ENCODE results near the gene RAB3D.
"Not testable (repeated sequence)": the region's sequence is repeated elsewhere in the genome, so short reads cannot be mapped to it uniquely, and the experiment has no call there.

RAB3D gene

DNA sequence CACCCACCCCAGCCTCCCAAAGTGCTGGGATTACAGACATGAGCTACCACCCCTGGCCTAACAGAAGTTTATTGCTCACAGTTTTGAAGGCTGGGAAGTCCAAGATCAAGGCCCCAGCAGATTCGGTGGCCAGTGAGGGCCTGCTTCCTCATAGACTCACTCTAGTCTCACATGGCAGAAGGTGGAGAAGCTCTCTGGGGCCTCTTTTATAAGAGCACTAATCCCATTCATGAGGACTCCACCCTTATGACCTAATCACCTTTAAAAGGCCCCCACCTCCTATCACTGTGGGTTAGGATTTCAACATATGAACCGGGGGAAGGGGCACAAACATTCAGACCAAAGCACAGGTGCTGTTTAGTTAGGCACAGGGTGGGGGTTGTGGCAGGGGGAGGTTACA is 28.1 kb upstream of the RAB3D start:
- DNase-seq = no peak

DNA sequence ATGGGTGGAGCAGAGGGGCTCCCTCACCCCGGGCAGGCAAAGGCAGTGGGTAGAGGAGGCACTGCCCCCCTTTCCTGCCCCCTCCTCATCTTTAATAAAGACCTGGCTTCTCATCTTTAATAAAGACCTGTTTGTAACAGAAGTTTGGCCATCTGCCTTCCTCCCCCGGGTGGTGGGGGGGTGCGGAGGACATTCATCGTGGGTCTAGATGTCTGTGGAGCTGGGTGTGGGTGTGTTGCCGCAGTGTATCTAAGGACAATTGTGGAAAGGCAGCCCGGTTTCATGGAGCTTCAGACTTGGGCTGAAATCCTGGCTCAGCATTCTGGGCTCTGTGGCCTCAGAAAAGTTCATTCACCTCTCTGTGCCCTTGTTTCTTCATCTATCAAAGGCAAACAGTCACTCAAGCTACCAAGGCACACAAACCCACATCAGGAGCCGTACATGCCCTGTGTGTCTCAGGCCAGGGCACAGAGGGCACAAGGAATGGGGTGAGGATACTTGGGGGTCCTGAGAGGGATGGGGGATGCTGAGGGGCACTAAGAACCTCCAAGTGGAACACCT is 26.2 kb upstream of the RAB3D start:
- DNase-seq = peak in 15 of 58 donors; percentile 7 to 59 (median 27)

DNA sequence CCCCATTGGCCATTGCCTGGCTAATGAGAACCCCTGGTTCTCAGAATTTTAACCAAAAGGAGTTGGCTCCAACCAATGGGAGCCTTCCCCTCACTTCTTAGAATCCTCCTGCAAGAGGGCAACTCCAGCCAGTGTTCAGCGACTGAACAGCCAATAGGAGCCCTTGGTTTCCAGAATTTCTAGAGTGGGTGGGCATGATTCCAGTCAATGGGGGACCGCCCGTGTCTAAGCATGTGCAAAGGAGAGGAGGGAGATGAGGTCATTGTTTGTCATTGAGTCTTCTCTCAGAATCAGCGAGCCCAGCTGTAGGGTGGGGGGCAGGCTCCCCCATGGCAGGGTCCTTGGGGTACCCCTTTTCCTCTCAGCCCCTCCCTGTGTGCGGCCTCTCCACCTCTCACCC is 25.5 kb upstream of the RAB3D start:
- DNase-seq = peak in 26 of 58 donors; percentile 3 to 67 (median 30)

DNA sequence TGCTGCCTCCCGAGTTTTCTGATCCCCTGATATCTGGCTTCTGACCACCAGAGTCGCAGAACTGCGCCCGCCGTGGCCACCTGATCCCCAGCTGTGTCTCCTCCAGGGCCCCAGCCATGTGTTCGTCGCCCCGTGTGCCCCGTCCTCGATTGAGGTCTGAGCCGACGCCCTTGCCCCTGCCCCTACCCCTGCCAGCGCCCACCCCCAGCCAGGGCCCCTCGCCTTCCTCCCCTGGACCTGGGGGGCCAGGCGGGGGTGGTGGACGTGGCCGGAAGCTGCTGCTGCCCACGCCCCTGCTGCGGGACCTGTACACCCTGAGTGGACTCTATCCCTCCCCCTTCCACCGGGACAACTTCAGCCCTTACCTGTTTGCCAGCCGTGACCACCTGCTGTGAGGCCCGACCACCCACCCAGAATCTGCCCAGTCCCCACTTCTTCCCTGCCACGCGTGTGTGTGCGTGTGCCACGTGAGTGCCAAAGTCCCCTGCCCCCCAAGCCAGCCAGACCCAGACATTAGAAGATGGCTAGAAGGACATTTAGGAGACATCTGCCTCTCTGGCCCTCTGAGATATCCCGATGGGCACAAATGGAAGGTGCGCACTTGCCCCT is 24.9 kb upstream of the RAB3D start:
- DNase-seq = no peak

DNA sequence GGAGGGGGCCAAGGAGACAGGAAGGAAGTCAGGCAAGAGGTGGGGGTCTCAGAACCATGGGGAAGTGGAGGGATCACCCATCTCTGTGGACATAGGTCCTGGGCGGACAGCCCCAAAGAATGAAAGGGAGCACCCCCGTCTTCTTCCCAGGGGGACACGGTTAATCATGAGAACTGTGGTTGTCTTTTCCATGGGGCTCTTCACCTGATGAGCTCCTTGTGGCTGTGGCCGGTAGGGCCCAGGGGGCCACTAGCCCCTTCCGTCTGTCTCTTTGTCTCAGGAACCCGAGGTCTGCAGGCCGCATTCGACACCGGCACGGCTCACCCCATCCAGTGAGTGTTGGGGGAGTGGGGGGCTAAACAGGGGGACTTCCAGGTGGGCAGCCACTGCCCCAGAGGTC is 24.4 kb upstream of the RAB3D start:
- no peak for DNase-seq

DNA sequence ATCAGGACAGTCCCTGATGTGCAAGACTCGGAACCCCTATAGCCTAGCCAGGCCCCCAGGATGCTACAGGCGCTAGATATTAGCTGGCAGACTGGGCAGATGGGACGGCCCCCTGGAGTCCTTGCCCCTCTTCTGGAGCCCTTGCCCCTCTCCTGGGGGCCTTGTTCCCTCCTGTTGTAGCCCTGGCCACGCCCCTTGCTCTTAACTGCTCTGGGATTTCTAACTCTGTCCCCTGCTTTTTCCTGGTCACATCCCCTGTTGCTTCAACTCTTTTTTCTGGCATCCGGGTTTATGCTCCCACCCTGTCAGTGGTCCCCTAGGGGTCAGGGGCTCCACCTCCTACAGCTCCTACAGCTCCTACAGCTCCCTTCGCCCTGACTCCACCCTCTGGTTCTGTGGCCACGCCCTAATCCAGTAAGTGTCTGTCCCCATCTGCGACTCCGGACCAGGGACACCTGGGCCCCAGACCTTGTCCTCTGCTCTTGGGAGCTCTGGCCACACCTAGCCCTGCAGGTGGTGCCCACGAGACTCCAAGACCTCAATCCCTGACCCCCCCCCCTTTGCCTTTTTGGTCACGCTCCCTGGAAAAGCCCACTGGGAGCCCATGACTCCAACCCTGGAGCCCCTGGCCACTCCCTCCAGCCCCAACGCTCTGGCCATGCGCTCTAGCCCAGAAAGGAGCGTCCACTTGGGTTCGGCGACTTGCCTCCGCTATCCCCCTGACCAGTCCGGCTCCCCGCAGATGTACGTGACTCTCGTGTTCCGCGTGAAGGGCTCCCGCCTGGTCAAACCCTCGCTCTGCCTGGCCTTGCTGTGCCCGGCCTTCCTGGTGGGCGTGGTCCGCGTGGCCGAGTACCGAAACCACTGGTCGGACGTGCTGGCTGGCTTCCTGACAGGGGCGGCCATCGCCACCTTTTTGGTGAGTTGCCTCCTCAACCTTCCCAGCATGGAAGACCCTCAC is 22.6 kb upstream of the RAB3D start:
- DNase-seq = no peak

DNA sequence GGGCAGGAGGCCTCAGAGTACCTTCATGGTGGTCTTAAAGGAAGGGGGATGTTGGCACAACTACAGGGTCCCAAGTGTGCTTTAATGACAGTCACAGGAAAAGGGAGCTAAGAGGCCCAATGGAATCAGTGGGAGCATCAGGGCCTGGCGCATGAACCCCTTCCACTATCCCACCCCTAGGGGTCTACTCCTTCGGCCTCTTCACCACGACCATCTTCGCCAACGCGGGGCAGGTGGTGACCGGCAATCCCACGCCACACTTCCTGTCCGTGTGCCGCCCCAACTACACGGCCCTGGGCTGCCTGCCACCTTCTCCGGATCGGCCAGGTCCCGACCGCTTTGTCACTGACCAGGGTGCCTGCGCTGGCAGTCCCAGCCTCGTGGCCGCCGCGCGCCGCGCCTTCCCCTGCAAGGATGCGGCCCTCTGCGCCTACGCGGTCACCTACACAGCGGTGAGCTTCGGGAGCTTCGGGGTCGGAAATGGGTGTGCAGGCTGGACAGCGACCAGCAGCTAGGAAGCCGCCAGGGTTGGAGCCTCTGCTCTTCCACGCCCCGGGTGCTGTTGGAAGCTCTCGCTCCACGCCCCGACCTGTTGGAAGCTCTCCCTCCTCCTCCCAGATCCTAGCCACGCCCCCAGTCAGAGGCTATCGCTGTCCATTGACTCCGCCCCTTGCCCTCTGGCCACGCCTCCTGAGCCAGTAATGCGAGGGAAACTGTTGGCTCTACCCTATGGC is 21.7 kb upstream of the RAB3D start:
- DNase-seq = peak in 1 of 58 donors; percentile 33

DNA sequence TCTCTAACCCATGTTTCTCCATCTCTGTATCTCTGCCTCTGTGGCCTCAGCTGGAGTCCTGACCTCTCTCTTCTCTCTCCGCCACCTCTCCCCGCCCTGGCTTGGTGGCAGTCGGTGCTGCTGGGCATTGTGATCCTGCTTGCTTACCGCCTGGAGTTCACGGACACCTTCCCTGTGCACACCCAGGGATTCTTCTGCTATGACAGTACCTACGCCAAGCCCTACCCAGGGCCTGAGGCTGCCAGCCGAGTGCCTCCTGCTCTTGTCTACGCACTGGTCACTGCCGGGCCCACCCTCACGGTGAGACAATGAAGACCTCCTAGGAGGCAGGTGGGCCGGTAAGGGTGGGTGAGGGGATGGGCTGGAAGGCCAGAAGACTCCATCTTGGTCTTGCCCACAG is 20.0 kb upstream of the RAB3D start:
- DNase-seq = no peak

DNA sequence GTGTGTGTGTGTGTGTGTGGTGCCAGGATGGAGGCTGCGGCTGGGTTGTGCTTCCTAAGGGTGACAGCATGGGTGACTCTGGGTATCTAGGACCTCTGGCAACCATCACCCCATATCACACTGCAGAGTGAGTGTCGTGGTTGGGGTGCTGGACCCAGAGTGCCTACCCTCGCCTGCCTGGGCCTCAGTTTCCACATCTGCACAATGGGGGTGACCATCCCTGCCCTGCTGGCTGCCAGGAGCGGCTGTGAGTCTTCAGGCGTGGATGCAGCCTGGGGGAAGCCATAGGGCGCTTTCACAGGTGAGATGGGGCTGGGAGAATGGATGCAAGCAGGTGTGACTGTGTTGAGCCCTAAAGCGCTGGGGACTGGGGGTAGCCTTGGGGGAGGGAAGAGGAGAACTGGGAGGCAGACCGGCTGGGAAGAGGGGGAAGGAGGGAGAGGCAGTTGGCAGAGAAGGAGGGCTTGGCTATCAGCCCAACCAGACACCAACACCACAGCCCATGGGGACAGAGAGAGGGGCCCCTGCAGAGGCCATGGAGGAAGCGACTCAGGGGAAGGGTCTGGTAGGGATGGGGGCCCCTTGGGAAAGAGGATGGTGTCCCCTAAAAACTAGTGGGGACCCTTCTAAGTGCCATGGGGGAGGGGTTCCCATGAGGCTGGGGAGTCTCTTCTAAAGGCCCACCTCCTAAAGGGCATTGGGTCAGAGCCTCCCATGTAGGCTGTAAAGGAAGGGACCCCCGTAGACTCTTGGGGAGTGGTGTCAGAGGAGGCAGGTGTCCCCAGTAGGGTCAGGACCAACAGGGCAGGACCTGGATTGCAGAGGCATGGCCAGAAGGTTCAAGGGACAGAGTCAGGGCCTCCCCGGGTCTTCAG is 17.5 kb upstream of the RAB3D start:
- DNase-seq = no peak

DNA sequence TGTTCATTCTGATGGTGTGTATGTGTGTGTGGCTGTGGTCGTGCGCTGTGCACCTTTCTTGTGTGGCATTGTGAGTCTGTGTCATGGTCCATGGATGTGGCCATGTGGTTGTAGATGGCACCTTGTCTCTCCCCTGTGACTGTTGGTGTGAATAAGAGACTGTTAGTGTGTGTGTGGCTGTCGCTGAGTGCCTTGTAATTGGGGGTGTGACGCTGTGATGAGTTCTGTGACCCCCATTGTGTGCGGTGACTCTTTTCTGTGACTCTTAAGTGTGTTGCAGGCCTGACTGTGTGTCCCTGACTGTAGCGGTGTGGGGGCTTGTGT is 16.6 kb upstream of the RAB3D start:
- peak in 1 of 58 donors; percentile 13 for DNase-seq

DNA sequence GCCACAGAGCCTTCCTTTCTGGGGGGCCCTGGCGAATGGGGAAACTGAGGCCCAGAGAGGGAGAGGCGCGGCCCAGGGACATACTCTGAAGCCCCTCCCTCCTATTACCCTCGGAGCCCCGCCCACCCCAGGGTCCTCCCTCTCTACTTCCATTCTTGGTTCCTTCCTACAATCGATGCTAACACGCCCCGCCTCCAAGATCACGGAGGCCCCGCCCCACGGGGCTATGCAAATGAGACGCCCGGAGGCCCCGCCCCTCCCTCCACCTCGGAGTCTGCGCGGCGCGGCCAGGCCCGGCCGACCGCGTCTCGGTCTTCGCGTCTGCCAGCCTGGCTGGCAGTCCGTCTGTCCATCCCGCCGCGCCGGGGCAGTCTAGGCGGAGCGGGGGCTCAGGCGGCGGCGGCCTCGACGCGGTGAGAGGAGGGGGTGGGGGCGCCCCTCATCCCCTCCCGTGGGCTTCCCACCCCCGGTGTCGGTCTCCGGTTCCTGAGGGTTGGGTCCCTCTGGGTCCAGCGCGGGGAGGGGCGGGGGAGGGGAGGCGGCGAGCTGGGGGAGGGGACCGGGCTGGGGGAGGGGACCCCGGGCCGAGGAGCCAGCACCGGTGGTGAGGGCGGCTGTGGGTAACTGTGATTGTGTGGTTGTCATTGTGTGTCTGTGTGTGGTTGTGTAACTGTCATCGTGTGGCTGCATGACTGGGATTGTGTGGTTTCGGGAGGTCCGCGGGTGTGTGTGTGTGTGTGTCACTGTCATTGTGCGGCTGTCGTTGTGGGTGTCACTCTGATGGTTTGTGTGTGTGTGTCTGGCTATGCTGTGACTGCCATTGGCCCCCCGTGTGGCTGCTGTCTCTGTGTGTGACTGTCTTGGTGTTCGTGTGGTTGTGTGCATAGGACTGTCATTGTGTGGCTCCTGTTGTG is 16.0 kb upstream of the RAB3D start, which contains the start of gene PLPPR2:
Gene PLPPR2 (plus strand): TSS at position 273 of the 914 bp plus-strand sequence. CDS start 2,242 bp downstream, outside the sequence.
- peak; percentile 18 to 95 (median 84) for DNase-seq

DNA sequence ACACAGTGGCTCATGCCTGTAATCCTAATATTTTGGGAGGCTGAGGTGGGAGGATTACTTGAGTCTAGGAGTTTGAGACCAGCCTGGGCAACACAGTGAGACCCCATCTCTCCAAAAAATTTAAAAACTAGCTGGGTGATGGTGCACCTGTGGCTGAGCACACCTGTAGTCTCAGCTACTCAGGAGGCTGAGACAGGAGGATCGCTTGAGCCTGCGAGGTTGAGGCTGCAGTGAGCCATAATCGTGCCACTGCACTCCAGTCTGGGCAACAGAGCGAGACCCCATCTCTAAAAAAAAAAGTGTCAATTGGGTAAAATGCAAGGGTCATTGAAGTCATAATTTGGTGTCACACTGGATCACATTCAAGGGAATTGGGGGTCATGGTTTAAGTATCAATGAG is 14.6 kb upstream of the RAB3D start:
- not testable (repeated sequence) for DNase-seq

DNA sequence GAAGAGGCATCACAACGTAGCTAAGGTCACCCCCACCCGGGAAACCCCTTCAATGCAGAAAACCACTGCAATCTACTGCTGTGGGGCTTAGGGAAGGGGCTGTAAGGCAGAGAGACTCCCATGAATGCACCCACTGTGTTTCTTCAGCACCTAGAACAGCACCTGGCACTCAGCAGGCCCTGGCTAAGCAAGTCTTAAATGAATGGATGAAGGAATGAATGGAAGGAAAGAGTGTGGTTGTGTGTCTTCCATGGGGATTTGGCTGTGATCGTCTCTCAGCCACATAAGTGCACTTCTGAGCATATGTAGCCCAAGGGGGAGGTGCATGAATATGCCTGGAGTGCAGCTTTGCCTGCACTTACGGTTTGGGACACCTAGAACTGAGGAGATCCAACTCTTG is 9.7 kb upstream of the RAB3D start:
- no peak for DNase-seq

DNA sequence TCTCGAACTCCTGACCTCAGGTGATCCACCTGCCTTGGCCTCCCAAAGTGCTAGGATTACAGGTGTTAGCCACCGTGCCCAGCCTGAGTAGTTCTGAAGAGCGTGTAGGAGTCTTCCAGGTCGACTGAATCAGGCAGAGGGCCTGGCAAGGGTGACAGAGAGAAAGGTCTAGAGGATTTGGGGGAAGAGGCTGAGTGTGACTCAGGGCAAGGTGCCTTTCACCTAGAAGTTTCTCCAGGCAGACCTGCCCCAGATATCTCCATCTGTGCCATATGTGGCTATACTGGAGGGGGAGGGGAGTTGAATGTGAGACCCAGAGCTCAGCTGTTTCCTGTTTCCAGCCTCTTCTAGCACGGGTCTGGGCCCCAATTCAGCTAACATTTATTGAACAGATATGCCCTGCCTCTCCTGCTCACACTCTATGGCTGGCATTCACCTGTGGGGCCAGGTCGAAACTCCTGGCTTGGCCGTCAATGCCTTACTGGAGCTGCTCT is 8.1 kb upstream of the RAB3D start:
- DNase-seq = no peak

DNA sequence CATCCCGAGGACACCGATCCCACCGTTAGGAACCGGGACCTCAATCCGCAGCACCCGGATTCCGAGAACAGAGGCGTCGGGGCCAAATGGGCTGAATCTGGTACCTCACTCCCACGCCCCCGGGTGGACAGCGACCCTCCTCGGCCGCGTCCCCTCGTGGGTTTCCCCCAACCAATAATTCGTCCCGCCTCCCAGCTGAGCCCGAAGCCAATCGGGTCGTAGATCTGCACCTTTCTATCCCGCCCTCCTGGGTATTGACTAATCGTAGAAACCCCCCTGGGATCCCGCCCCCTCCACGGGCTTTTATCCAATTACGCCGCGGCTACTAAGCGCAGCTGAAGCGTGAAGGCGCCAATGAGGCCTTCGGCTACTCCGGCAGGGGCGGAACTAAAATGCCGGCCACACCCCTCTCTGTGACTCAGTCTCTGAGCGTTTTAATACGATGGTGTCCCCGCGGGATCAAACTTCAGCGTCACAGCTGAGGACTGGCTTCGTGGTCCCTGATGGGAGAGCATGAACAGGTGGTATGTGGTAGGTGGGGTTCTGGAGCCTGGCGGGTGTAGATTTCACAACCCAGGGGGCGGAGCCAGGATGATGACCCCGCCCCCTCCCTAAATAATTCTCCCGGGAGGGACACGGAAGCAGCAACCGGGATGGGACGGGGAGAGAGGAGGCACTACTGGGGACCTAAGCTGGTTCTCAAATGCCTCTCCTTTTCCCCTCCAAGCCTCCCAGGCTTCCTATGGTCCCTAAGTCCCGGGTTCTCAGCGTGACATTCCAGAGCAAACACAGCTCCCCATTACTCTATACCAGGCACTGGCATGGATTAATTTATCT is 6.9 kb upstream of the RAB3D start, which contains the start of the genes CCDC159 and TMEM205:
Gene CCDC159 (plus strand): TSS at position 416 of the 837 bp plus-strand sequence. CDS start 88 bp downstream, at position 504.
Gene TMEM205 (minus strand): TSS at position 165 of the 837 bp plus-strand sequence. CDS start 649 bp downstream, outside the sequence.
- DNase-seq = peak; percentile 83 to 100 (median 98)

DNA sequence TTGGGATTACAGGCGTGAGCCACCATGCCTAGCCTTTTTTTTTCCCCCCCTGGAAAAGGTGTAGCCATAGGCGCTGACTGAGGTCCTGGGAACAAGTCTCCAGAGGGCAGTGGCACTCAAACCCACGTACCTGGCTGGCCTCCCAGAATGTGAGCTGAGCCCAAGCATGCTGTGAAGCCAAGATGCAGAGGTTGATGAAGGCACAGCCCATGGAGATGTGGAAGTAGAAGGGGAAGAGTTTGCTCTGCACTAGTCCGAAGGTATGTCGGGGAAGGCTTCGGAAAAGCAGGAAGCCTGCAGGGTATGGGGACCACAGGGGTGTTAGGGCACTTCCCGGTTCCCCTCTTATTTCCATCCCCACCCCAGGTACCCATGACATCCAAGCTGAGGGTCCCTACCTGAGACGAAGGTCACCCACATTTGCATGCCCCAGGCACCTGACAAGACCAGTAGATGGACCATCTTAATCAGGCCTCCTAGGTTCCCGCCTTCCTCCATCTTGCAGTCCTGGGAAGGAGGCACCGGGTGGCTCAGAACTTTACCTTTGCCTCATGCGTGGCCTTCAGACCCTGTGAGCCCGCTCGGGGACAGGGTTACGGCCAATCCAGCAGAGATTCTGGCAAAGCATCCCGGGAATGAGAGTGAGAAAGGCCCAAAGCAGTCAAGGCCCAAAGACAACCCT is 5.8 kb upstream of the RAB3D start:
- DNase-seq = peak in 3 of 58 donors; percentile 7 to 12 (median 8)

DNA sequence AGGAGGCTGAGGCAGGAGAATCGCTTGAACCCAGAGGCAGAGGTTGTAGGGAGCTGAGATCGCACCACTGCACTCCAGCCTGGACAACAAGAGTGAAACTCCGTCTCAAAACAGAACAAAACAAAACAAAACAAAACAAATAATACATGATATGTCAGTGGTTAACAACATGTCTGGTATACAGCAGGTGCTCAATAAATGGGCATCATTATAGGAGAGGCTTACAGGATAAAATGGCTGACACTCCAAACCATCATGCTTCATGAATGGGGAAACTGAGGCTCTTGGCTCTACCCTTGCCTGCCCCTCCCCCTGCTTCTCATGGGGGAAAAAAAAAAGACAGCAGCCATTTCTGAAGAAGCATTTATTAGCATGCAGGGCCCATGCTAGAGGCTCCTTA is 3.0 kb upstream of the RAB3D start:
- no peak for DNase-seq

Data from anterior cingulate cortex (tissue), 58 donors.